SK-N-SH (cell line): Measurements from ENCODE around the gene NEU4. TPM values are rescaled to one million over a fixed set of nuclear protein-coding genes. Genes with fewer than 3 reads are reported as not detected.
A peak's percentile ranks its signal among the peaks of the same experiment; 100 is the strongest.
"Not testable (repeated sequence)": the region's sequence is repeated elsewhere in the genome, so short reads cannot be mapped to it uniquely, and the experiment has no call there.

Source experiments
- CTCF ChIA-PET: fragments of 300-600, 350-600 bp; formaldehyde crosslinking; extraction: SDS; loops from one replicate; lab custom pipeline; 2021; lab: Yijun Ruan, JAX
- POLR2A ChIA-PET: fragments of 350-600 bp; sonication (Branson Sonifier 250); formaldehyde crosslinking; extraction: SDS; loops from one replicate; lab custom pipeline; 2020; ENCODE audit warnings: antibody characterized with exemption, inconsistent platforms; lab: Yijun Ruan, JAX
- DNase-seq: peaks from one replicate; pipeline ENCODE4 v3.0.0; 2012
- H2AFZ ChIP-seq: fragments of 200-600 bp; sonication (generic); 2 replicates; pipeline ENCODE4 v1.8.1; 2016; ENCODE audit warnings: antibody characterized with exemption, mild to moderate bottlenecking, low read depth
- H3F3A ChIP-seq: fragments of 200-600 bp; sonication (generic); replicated peaks from 2 replicates; pipeline ENCODE3; 2016; ENCODE audit warnings: antibody characterized with exemption, mild to moderate bottlenecking; ENCODE audit not compliant: insufficient read depth
- H3K27ac ChIP-seq, 2 experiments: fragments of 200-500 bp in 1 of 2; fragments of 200-600 bp in 1 of 2; sonication (Bioruptor generic) in 1 of 2; sonication (generic), shearing (Covaris generic) in 1 of 2; 2 replicates each; pipeline versions ENCODE4 v1.5.1 to v1.6.1; 2014 to 2016; ENCODE audit warnings: low read depth in 2 of 2, inconsistent platforms in 1 of 2, low read length in 1 of 2, mild to moderate bottlenecking in 1 of 2, mixed read lengths in 1 of 2
- H3K27me3 ChIP-seq: fragments of 200-600 bp; sonication (generic), shearing (Covaris generic); 2 replicates; pipeline ENCODE4 v1.6.1; 2016; ENCODE audit warnings: mixed run types; ENCODE audit not compliant: insufficient read depth
- H3K36me3 ChIP-seq, 2 experiments: fragments of 200-500 bp in 1 of 2; fragments of 200-600 bp in 1 of 2; sonication (Bioruptor generic) in 1 of 2; sonication (generic) in 1 of 2; replicated peaks in 1 of 2; 2 replicates each; pipeline versions ENCODE3 to v1.5.1; 2014 to 2016; ENCODE audit warnings: low read length in 1 of 2, mild to moderate bottlenecking in 1 of 2; ENCODE audit not compliant: insufficient read depth in 2 of 2, control insufficient read depth in 1 of 2
- H3K4me1 ChIP-seq, 2 experiments: fragments of 200-500 bp in 1 of 2; fragments of 200-600 bp in 1 of 2; sonication (Bioruptor generic) in 1 of 2; sonication (generic), shearing (Covaris generic) in 1 of 2; 2 replicates each; pipeline versions ENCODE4 v1.5.1 to v1.6.1; 2014 to 2016; ENCODE audit warnings: low read depth in 1 of 2, low read length in 1 of 2, mixed run types in 1 of 2; ENCODE audit not compliant: insufficient read depth in 2 of 2, control insufficient read depth in 1 of 2
- H3K4me2 ChIP-seq: fragments of 200-600 bp; sonication (generic), shearing (Covaris generic); 2 replicates; pipeline ENCODE4 v1.6.1; 2017; ENCODE audit warnings: mixed run types
- H3K4me3 ChIP-seq, 2 experiments: fragments of 200-500 bp in 1 of 2; fragments of 200-600 bp in 1 of 2; sonication (Bioruptor generic) in 1 of 2; sonication (generic), shearing (Covaris generic) in 1 of 2; 2 replicates each; pipeline versions ENCODE4 v1.5.1 to v1.8.1; 2014 to 2016; ENCODE audit warnings: low read depth in 2 of 2, inconsistent platforms in 1 of 2, low read length in 1 of 2, mild to moderate bottlenecking in 1 of 2, mixed read lengths in 1 of 2, moderate library complexity in 1 of 2
- H3K79me2 ChIP-seq: fragments of 200-600 bp; sonication (generic); 2 replicates; pipeline ENCODE4 v1.8.1; 2017; ENCODE audit warnings: mild to moderate bottlenecking; ENCODE audit not compliant: insufficient read depth
- H3K9ac ChIP-seq: fragments of 200-600 bp; sonication (generic); 2 replicates; pipeline ENCODE4 v1.6.1; 2017; ENCODE audit warnings: mixed run types
- H3K9me2 ChIP-seq: fragments of 200-600 bp; sonication (generic); 2 replicates; pipeline ENCODE4 v1.6.1; 2017; ENCODE audit warnings: mixed run types
- H3K9me3 ChIP-seq: fragments of 200-600 bp; sonication (generic); 2 replicates; pipeline ENCODE4 v1.6.1; 2017; ENCODE audit warnings: mixed run types, mild to moderate bottlenecking, moderate library complexity
- H4K20me1 ChIP-seq: fragments of 200-600 bp; sonication (generic); 2 replicates; pipeline ENCODE4 v1.6.1; 2017; ENCODE audit warnings: mild to moderate bottlenecking, mixed run types; ENCODE audit not compliant: insufficient read depth
- CHD2 ChIP-seq: fragments of 150-350 bp; IDR thresholded peaks from 2 replicates; pipeline ENCODE4 v1.6.1; 2018; ENCODE audit warnings: low read length; ENCODE audit not compliant: partially characterized antibody
- ELF1 ChIP-seq: IDR thresholded peaks from 2 replicates; pipeline ENCODE4 v1.4.0; 2012
- EP300 ChIP-seq, 2 experiments: IDR thresholded peaks; 2 replicates each; pipeline versions ENCODE4 v1.4.0 to v1.6.1; 2012; ENCODE audit warnings: borderline replicate concordance in 1 of 2, low read depth in 1 of 2, low read length in 1 of 2
- FOSL2 ChIP-seq: IDR thresholded peaks from 2 replicates; pipeline ENCODE4 v1.4.0; 2012; ENCODE audit warnings: low read depth, mild to moderate bottlenecking, moderate library complexity, borderline replicate concordance
- GABPA ChIP-seq: IDR thresholded peaks from 2 replicates; pipeline ENCODE4 v1.4.0; 2012; ENCODE audit warnings: low read depth, mild to moderate bottlenecking
- GATA2 ChIP-seq: sonication (generic); formaldehyde crosslinking; IDR thresholded peaks from 2 replicates; pipeline ENCODE4 v1.5.0; 2020; ENCODE audit warnings: mild to moderate bottlenecking, missing genetic modification reagents
- RXRA ChIP-seq: IDR thresholded peaks from 2 replicates; pipeline ENCODE4 v1.4.0; 2012; ENCODE audit warnings: low read depth, mild to moderate bottlenecking, borderline replicate concordance
- ZBTB33 ChIP-seq: IDR thresholded peaks from 2 replicates; pipeline ENCODE4 v1.4.0; 2012; ENCODE audit warnings: low read depth, borderline replicate concordance
- WGBS: methylation state at CpG from one replicate; pipeline ENCODE4 v1.1.6; 2017; ENCODE audit warnings: low lambda C conversion rate; 5-methylcytosine and 5-hydroxymethylcytosine counted together
- polyA plus RNA-seq, 3 experiments: library from polyadenylated mRNA; depleted of rRNA; stranded (reverse); fragments of >200 nt; gene quantifications; 2 replicates each; pipeline ENCODE4 v1.2.3, GENCODE V29; 2012

The NEU4 gene
- polyA plus RNA-seq (2012; rRNA removed), result 0.05 TPM in 1 of 2 replicates, not detected in the other
- polyA plus RNA-seq (2012; cell fraction: cytosol; rRNA removed), result 0.03 and 0.07 TPM in 2 replicates
- 0.54 and 0.62 TPM in 2 replicates for polyA plus RNA-seq (2012; cell fraction: nucleus; rRNA removed)

DNA sequence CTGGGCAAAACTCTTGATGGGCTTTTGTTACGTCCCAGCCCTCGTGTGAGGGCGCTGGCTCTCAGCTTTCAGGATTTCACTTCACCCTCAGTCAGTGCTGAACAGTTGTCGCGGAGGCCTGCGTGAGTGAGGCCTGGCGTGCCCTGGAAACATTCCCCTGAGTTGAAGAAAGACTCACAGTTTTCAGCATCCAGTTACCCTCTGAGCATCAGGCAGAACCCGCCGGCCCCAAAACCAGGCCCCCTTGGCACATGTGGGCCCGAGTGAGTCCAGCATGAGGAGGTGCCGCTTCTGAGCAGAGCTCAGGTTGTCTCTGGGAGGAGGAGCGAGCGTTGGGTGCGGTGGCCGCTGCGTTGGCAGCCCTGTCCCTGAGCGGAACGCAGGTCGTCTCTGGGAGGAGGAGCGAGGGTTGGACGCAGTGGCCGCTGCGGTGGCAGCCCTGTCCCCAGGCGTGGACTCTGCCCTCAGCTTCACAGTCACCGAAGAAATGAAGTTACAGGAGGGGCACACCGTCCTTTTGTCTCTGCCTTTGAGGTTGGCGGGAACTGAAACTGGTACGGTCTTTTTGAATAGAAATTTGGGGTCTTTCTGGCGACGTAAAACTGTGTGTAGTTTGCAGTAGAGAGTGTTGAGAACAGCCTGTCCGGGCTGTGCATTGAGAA is at the start of gene NEU4:
Gene NEU4 (plus strand): TSS at position 473 of the 662 bp plus-strand sequence. CDS start 5,292 bp downstream, outside the sequence.
- CTCF ChIA-PET, result interaction anchor here (1.4 kb wide), 1 partner anchor 13 kb away, joined by 3 read pairs; no protein-coding TSS in a partner anchor
- no peaks in the 10 kb centered on the region for H3K79me2 ChIP-seq
- H3K4me3 ChIP-seq, result no peak within 1 kb of the TSS
- H3K27ac ChIP-seq, result peak within 1 kb of the TSS in 1 of 2 experiments; percentile 97; a peak in 2 of 4 replicates
- TF ChIP-seq ZBTB33 (no peak), GABPA (no peak), ELF1 (no peak), FOSL2 (no peak), CHD2 (no peak), EP300 (IDR thresholded peaks at IDR 0.05; ENCODE audit: borderline replicate concordance in 1 of 2, low read depth in 1 of 2, low read length in 1 of 2) (no peak), RXRA (no peak), GATA2 (CRISPR knock-in tag) (no peak)
- TF ChIP-seq, all 33 proteins: peak for 0
- H3K36me3 ChIP-seq, result no peaks in the 10 kb centered on the region
- H3K9ac ChIP-seq, result no peak within 1 kb of the TSS
- no peak within 1 kb of the TSS for H3K4me2 ChIP-seq
- H3F3A ChIP-seq, result no peaks in the 10 kb centered on the region
- no peaks in the 10 kb centered on the region for H3K9me3 ChIP-seq
- no peak within 1 kb of the TSS for H2AFZ ChIP-seq
- H3K4me1 ChIP-seq, result peaks cover 6 to 48% of the 10 kb centered on the region in 2 experiments
- H3K27me3 ChIP-seq, result no peaks in the 10 kb centered on the region
- 90% methylated on average over 16 of the region's 31 CpGs for WGBS
- no peaks in the 10 kb centered on the region for H4K20me1 ChIP-seq
- DNase-seq, result peak; percentile 51
- POLR2A ChIA-PET, result no interaction called here
- H3K9me2 ChIP-seq, result no peaks in the 10 kb centered on the region

DNA sequence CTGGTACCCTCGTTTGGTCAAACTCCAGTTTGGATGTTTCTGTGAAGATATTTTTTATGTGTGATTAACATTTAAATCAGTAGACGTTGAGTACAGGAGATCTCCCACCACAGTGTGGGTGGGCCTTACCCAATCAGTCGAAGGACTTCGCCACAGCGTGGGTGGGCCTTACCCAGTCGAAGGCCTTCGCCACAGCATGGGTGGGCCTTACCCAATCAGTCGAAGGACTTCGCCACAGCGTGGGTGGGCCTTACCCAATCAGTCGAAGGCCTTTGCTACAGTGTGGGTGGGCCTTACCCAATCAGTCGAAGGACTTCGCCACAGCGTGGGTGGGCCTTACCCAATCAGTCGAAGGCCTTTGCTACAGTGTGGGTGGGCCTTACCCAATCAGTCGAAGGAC is 49.1 kb upstream of the NEU4 start:
- CTCF ChIA-PET, POLR2A ChIA-PET, H2AFZ ChIP-seq, H3K9me2 ChIP-seq, H3K4me3 ChIP-seq, H3K27ac ChIP-seq, H3K9ac ChIP-seq, H4K20me1 ChIP-seq, H3K27me3 ChIP-seq, H3K9me3 ChIP-seq, H3K79me2 ChIP-seq, H3K4me2 ChIP-seq, DNase-seq: not testable (repeated sequence)
- WGBS, result 92% methylated on average over 2 of the region's 16 CpGs
- H3F3A ChIP-seq, result peaks cover 12% of the 10 kb centered on the region
- H3K4me1 ChIP-seq, result peaks cover 0 to 25% of the 10 kb centered on the region in 2 experiments; a peak in 1 of 4 replicates
- H3K36me3 ChIP-seq, result peaks cover 15 to 26% of the 10 kb centered on the region in 2 experiments
